HepG2 (cell line): ENCODE measurements around the gene MAPK8. TPM values are rescaled to one million over a fixed set of nuclear protein-coding genes. Genes with fewer than 3 reads are reported as not detected.
A peak's percentile ranks its signal among the peaks of the same experiment; 100 is the strongest.

Experiments
- AKAP8 ChIP-seq: sonication (generic); formaldehyde crosslinking; IDR thresholded peaks from 2 replicates; pipeline ENCODE4 v1.5.1; 2020; ENCODE audit warnings: mild to moderate bottlenecking, missing genetic modification reagents
- ARID3A ChIP-seq: IDR thresholded peaks from 2 replicates; pipeline ENCODE4 v1.6.1; 2012; ENCODE audit warnings: low read depth, low read length, improper control_type of control experiment
- ARNT2 ChIP-seq: sonication (generic); formaldehyde crosslinking; IDR thresholded peaks from 2 replicates; pipeline ENCODE4 v1.8.0; 2022; ENCODE audit warnings: mild to moderate bottlenecking, low read depth, missing genetic modification reagents, moderate library complexity
- CBX1 ChIP-seq: IDR thresholded peaks from one replicate; pipeline ENCODE4 v1.6.1; 2016; ENCODE audit warnings: antibody characterized with exemption, low read depth
- CEBPG ChIP-seq: IDR thresholded peaks from 2 replicates; pipeline ENCODE4 v1.6.1; 2016
- FLYWCH1 ChIP-seq: sonication (generic); formaldehyde crosslinking; IDR thresholded peaks from 2 replicates; pipeline ENCODE4 v1.8.1; 2023; ENCODE audit warnings: mild to moderate bottlenecking, missing genetic modification reagents
- FOXJ3 ChIP-seq: sonication (generic); formaldehyde crosslinking; IDR thresholded peaks from 2 replicates; pipeline ENCODE4 v1.4.0; 2020; ENCODE audit warnings: missing genetic modification reagents, mild to moderate bottlenecking, borderline replicate concordance
- NFKB2 ChIP-seq: sonication (generic); formaldehyde crosslinking; IDR thresholded peaks from 2 replicates; pipeline ENCODE4 v1.4.0; 2020; ENCODE audit warnings: missing genetic modification reagents, borderline replicate concordance
- RFX1 ChIP-seq: fragments of 450-650 bp; IDR thresholded peaks from 2 replicates; pipeline ENCODE4 v1.6.1; 2017
- SPEN ChIP-seq: sonication (generic); formaldehyde crosslinking; IDR thresholded peaks from 2 replicates; pipeline ENCODE4 v1.5.1; 2020; ENCODE audit warnings: low read depth, mild to moderate bottlenecking, missing genetic modification reagents
- TEAD2 ChIP-seq: sonication (generic); formaldehyde crosslinking; IDR thresholded peaks from 2 replicates; pipeline ENCODE4 v1.9.0; 2021; ENCODE audit warnings: missing genetic modification reagents
- TRIM24 ChIP-seq: sonication (generic); formaldehyde crosslinking; IDR thresholded peaks from 2 replicates; pipeline ENCODE4 v1.8.0; 2022; ENCODE audit warnings: mild to moderate bottlenecking, missing genetic modification reagents
- ZFX ChIP-seq: sonication (generic); formaldehyde crosslinking; IDR thresholded peaks from 2 replicates; pipeline ENCODE4 v1.4.0; 2020; ENCODE audit warnings: mild to moderate bottlenecking, low read depth, missing genetic modification reagents, moderate library complexity
- ZMAT3 ChIP-seq: sonication (generic); formaldehyde crosslinking; conservative IDR thresholded peaks from 2 replicates; pipeline ENCODE4 v1.7.0; 2021; ENCODE audit warnings: missing genetic modification reagents
- ZNF205 ChIP-seq: IDR thresholded peaks from 2 replicates; pipeline ENCODE4 v1.6.1; 2018; ENCODE audit warnings: missing biosample characterization, missing genetic modification reagents
- ZNF33B ChIP-seq: sonication (generic); formaldehyde crosslinking; IDR thresholded peaks from 2 replicates; pipeline ENCODE4 v1.5.1; 2020; ENCODE audit warnings: mild to moderate bottlenecking, missing genetic modification reagents
- ZNF354B ChIP-seq: sonication (generic); formaldehyde crosslinking; IDR thresholded peaks from 2 replicates; pipeline ENCODE4 v1.8.0; 2022; ENCODE audit warnings: mild to moderate bottlenecking, missing genetic modification reagents
- ZNF407 ChIP-seq: sonication (generic); formaldehyde crosslinking; IDR thresholded peaks from one replicate; pipeline ENCODE4 v1.5.1; 2020; ENCODE audit warnings: mild to moderate bottlenecking, missing genetic modification reagents; ENCODE audit errors: not compliant biosample characterization
- ZNF484 ChIP-seq: sonication (generic); formaldehyde crosslinking; IDR thresholded peaks from 2 replicates; pipeline ENCODE4 v1.5.1; 2020; ENCODE audit warnings: mild to moderate bottlenecking, low read depth, missing genetic modification reagents, borderline replicate concordance
- ZNF773 ChIP-seq: sonication (generic); formaldehyde crosslinking; IDR thresholded peaks from 2 replicates; pipeline ENCODE4 v1.4.0; 2020; ENCODE audit warnings: missing genetic modification reagents, borderline replicate concordance
- polyA plus RNA-seq, 8 experiments: library from polyadenylated mRNA; depleted of rRNA in 3 of 8; stranded (reverse) in 7 of 8; unstranded in 1 of 8; fragments of >200 nt; fragmentation: Illumina TruSeq in 4 of 8; extraction: Trizol in 4 of 8; gene quantifications; 2 replicates each; pipeline versions ENCODE4 v1.2.1 to v1.2.3, GENCODE V29; 2011 to 2016; ENCODE audit warnings: low read depth in 4 of 8, missing spikeins in 1 of 8, mixed read lengths in 1 of 8; ENCODE audit not compliant: insufficient read depth in 1 of 8
- total RNA-seq, 5 experiments: library from RNA; depleted of rRNA; stranded (reverse); fragments of >200 nt; fragmentation: Illumina TruSeq; extraction: Trizol; gene quantifications; 2 replicates each; pipeline ENCODE4 v1.2.3, GENCODE V29; 2016; ENCODE audit warnings: low read depth in 1 of 5

Gene MAPK8
- total and polyA plus RNA-seq, 2 of the 13 experiments (the other 11 are each of a cell fraction or from before 2014, with no cell fraction given) = 41.6 to 47.3 TPM

- 0 out of 2 replicates have a peak, but pooled peaks have one; percentile 60 for TF ChIP-seq ZNF354B (CRISPR knock-in tag)
- TF ChIP-seq TRIM24 (CRISPR knock-in tag) = no peak
- no peak for TF ChIP-seq ARID3A
- TF ChIP-seq SPEN (CRISPR knock-in tag) = peak; percentile 70
- TF ChIP-seq FOXJ3 (CRISPR knock-in tag) = no peak
- TF ChIP-seq RFX1 = no peak
- no peak for TF ChIP-seq ZNF484 (CRISPR knock-in tag)
- TF ChIP-seq CEBPG = no peak
- peak; percentile 47 for TF ChIP-seq ZNF407 (CRISPR knock-in tag)
- peak; percentile 52 for TF ChIP-seq CBX1
- peak; percentile 88 for TF ChIP-seq ZFX
- TF ChIP-seq TEAD2 (CRISPR knock-in tag) = peak; percentile 88
- peak; percentile 98 for TF ChIP-seq NFKB2 (CRISPR knock-in tag)
- TF ChIP-seq ZNF33B (CRISPR knock-in tag) = peak; percentile 89; the same call in 1 of the 2 replicates
- peak; percentile 90 for TF ChIP-seq ARNT2
- no peak for TF ChIP-seq FLYWCH1 (CRISPR knock-in tag)
- no peak for TF ChIP-seq AKAP8 (CRISPR knock-in tag)
- TF ChIP-seq ZNF773 (CRISPR knock-in tag) = peak; percentile 61; the same call in 1 of the 2 replicates
- peak; percentile 53; the same call in 1 of the 2 replicates for TF ChIP-seq ZMAT3 (CRISPR knock-in tag)
- TF ChIP-seq ZNF205 (CRISPR knock-in tag) = 0 out of 2 replicates have a peak, but pooled peaks have one; percentile 21
Measured at GRCh38 chr10:48306265-48306869, at the start of gene MAPK8 (continued).
